GM19372 (cell line): Measurements from ENCODE around the gene GPR61.

Experiments
- ATAC-seq: cut with Tn5 transposase; IDR thresholded peaks from one replicate; pipeline ENCODE4 v1.9.1; 2021; ENCODE audit warnings: mild to moderate bottlenecking, low read depth, moderate library complexity; ENCODE audit not compliant: unreplicated experiment

GPR61 gene

GRCh38 chr1:109566982-109567381 lies 27.3 kb downstream of the GPR61 start:
- no peak for ATAC-seq

DNA sequence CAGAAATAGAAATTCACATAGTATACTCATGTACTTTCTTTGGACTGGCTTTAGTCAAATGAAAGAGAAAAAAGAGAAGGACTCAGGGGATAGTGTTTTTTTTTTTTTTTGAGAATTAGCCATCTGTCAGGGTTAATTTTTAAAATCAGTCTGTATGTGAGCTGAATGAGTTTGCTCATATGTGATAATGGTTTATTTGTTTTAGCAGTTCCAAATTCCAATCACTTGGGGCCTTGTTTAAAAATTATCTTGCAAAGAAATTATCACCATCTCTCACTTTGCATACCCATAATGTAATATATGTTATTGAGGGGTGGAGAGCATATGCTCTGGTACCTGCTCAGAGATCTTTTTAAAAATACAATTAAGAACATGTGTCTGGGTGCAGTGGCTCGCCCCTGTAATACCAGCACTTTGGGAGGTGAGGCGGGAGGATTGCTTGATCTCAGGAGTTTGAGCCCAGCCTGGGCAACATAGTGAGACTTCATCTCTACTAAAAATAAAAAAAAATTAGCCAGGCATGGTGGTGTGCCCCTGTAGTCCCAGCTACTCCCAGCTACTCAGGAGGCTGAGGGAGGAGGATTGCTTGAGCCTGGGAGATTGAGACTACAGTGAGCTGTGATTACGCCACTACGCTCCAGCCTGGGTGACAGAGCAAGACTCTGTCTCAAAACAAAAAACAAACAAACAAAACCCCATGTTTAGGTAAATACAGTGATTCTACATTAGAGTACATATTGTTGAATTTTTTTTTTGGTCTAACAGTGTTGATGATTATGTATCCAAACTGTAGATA lies 28.4 kb downstream of the GPR61 start:
- no peak for ATAC-seq

- no peak for ATAC-seq
Observed at GRCh38 chr1:109569323-109569722, 29.7 kb downstream of the GPR61 start.

- ATAC-seq = no peak
Observed at GRCh38 chr1:109570414-109570813, 30.7 kb downstream of the GPR61 start.

DNA sequence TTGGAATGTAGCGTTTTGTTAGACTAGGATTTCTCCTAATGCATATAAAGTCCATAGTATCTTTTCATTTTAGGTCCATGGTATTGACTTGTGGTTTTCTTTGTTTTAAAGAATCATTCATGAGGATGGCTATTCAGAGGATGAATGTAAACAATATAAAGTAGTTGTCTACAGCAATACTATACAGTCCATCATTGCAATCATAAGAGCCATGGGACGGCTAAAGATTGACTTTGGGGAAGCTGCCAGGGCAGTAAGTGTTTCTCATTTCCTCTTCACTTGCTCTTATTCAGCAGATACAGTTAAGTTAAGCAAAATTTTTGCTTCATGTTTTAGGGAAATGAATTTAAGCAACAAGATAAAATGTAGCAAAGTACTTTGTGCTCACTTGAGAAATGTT lies 34.1 kb downstream of the GPR61 start:
- no peak for ATAC-seq

GRCh38 chr1:109578947-109579443 lies 39.3 kb downstream of the GPR61 start:
- no peak for ATAC-seq

DNA sequence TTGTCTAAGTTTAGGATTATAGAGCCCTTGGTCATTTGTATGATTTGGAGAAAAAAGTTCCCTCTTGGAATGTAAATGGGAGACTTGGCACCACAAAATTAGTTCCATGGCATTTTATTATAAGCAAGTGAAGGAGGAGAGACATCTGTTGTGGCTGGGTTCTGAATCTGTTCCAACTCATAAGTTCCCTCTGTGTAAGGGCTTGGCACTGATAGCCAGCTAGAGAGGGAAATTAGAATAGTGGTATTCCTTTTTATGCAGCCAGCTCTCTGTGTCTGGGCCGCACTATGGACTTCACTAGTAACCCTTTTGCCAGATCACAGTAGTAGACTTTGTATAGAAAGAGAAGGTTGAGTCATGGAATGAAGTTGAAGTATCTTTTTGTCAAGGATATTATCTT lies 39.8 kb downstream of the GPR61 start:
- no peak for ATAC-seq

- ATAC-seq = no peak
Observed at GRCh38 chr1:109582021-109582420, 42.3 kb downstream of the GPR61 start.

DNA sequence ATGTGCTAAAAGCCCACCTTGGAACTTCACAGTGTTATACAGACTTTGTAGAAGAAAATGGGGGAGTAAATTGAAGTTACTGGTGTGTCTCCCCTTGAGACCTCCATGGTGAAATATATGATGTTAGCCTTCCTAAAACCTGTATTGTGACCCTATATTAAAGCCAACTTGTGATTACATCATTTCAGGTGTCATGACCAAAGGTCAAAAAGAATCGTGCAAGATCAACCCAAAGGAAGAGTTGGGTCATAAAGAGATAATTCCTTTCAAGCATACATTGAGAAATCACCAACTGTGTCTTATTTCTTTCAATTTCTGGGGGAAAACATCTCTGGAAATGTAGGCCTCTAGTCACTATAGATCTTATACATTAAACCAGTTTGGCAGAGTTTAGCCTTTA lies 45.1 kb downstream of the GPR61 start:
- ATAC-seq = no peak

DNA sequence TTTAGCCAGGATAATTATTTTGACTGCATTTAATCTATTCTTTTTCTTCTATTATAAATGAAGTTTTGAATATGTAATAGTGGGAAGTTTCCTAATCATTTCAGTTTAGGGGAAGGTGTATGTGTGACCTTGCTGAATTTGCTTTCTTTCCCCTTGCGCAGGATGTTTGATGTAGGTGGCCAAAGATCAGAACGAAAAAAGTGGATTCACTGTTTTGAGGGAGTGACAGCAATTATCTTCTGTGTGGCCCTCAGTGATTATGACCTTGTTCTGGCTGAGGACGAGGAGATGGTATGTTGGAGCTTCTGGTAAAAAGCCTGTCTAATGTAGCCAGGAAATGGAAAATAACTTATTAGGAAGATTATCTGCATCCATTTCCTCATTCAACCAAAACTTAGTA lies 46.4 kb downstream of the GPR61 start:
- no peak for ATAC-seq

- ATAC-seq = no peak
Observed at GRCh38 chr1:109589177-109589576, 49.5 kb downstream of the GPR61 start.

DNA sequence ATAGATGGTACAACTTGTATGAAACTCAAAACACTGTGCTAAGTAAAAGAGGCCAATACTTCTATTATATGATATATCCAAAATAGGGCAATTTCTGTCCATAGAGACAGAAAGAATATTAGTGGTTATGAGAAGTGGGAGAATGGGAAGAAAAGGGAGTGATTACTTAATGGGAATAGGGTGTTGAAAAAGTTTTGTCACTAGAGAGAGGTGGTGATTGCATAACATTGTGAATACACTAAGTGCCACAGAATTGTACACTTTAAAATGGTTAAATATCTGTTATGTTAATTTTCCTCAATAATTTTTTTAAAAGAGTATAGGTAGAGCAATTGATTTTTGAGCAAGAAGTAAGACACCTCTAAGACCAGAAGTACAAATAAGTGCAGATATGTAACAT lies 50.0 kb downstream of the GPR61 start:
- ATAC-seq = no peak

GRCh38 chr1:109592916-109593315 lies 53.2 kb downstream of the GPR61 start:
- ATAC-seq = no peak

- ATAC-seq = no peak
Observed at GRCh38 chr1:109595531-109595930, 55.9 kb downstream of the GPR61 start.
